Measurements from ENCODE around the gene P2RX7.

P2RX7 gene

DNA sequence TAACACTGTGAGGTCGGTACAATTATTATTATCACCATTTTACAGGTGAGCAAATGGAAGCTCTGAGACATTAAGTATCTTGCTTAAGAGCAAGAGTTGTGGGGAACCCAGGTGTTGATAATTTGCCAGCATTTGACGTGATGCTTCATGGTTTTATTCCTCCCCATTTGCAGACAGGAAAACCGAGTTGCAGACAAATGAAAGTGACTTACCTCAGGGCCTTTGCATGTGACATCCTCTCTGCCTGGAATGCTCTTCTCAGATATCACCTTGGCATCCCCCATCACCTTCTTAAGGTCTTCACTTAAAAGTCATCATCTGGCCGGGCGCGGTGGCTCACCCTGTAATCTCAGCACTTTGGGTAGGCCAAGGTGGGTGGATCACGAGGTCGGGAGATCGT, 21.0 kb upstream of the P2RX7 start:
- TF ChIP-seq, protein P1, sequence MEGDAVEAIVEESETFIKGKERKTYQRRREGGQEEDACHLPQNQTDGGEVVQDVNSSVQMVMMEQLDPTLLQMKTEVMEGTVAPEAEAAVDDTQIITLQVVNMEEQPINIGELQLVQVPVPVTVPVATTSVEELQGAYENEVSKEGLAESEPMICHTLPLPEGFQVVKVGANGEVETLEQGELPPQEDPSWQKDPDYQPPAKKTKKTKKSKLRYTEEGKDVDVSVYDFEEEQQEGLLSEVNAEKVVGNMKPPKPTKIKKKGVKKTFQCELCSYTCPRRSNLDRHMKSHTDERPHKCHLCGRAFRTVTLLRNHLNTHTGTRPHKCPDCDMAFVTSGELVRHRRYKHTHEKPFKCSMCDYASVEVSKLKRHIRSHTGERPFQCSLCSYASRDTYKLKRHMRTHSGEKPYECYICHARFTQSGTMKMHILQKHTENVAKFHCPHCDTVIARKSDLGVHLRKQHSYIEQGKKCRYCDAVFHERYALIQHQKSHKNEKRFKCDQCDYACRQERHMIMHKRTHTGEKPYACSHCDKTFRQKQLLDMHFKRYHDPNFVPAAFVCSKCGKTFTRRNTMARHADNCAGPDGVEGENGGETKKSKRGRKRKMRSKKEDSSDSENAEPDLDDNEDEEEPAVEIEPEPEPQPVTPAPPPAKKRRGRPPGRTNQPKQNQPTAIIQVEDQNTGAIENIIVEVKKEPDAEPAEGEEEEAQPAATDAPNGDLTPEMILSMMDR (IDR thresholded peaks at IDR 0.05; ENCODE audit: low read depth, low read length), result no peak
- no peak overlapping the region for H3K4me3 ChIP-seq (ENCODE audit: low read depth, low read length)

DNA sequence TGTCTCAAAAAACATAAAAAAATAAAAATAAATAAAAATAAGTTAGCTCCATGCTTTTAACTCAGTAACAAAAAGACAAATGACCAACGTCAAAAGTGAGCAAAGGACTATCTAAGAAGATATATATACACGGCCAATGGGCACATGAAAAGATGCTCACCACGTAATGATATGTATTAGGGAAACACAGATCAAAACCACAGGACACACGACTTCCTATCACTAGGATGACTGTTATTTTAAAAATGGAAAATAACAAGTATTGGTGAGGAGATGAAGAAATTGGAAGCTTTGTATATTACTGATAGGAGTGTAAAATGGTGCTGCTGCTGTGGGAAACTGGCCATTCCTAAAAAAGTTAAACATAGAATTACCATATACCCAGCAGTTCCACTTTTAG, 20.2 kb upstream of the P2RX7 start:
- H3K4me3 ChIP-seq (ENCODE audit: low read depth, low read length), result no peak overlapping the region
- TF ChIP-seq, protein P1 (IDR thresholded peaks at IDR 0.05; ENCODE audit: low read depth, low read length), result no peak

DNA sequence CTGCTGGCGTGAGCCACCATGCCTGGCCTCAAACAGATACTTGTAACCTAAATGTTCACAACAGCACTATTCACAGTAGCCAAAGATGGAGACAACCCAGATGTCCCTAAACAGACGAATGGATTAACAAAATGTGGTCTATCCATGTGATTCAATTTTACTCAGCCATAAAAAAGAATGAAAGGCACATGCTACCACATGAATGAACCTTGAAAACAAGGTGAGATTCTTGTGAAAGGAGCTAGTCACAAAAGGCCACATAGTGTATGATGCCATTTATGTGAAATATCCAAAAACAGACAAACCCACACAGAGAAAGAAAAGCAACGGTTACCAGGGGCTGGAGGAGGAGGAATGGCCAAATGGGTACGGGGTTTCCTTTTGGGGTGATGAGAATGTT, 19.6 kb upstream of the P2RX7 start:
- H3K4me3 ChIP-seq (ENCODE audit: low read depth, low read length), result no peak overlapping the region
- TF ChIP-seq, protein P1 (IDR thresholded peaks at IDR 0.05; ENCODE audit: low read depth, low read length), result no peak

DNA sequence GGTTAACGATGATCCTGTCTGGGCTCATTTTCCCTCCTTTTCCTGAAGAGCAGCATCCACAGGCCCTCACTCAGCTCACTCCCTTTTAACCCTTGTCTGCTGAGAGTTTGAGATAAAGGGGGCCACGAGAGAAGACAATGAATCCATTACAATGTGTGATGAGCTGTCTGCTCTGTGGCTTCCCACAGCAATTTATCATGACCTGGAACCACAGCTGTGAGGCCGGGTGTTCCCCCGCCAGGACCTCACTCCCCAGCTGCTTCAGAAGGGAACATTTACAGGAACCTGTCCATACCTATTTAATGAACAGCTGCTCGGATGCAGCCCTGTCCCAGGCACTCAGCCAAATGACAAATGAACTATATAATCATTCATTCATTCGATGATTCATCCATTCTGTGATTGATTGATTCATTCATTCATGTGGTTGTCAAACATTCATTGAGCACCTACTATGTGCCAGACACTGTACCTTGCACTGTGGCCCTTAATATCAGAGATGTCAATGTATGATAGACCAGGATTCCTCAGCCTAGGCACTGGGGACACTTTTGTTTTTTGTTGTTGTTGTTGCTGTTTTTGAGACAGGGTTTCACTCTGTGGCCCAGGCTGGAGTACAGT, 18.5 kb upstream of the P2RX7 start:
- H3K4me3 ChIP-seq (ENCODE audit: low read depth, low read length), result no peak overlapping the region
- TF ChIP-seq, protein P1 (IDR thresholded peaks at IDR 0.05; ENCODE audit: low read depth, low read length), result no peak

DNA sequence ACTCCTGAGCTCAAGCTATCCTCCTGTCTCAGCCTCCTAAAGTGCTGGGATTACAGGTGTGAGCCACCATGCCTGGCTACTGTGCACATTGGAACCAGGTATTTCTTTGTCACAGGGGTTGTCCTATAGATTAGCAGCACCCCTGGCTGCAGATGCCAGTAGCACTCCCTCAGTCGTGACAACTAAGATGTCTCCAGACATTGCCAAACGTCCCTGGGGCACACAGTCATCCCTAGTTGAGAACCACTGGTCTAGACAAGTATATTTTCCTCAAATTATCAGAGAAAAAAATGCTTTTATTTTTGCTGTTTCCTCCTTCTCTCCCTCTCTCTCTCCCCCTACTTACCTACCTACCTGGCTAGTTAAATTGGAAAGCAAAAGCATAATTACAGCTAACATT, 17.9 kb upstream of the P2RX7 start:
- TF ChIP-seq, protein P1 (IDR thresholded peaks at IDR 0.05; ENCODE audit: low read depth, low read length), result no peak
- H3K4me3 ChIP-seq (ENCODE audit: low read depth, low read length), result no peak overlapping the region

DNA sequence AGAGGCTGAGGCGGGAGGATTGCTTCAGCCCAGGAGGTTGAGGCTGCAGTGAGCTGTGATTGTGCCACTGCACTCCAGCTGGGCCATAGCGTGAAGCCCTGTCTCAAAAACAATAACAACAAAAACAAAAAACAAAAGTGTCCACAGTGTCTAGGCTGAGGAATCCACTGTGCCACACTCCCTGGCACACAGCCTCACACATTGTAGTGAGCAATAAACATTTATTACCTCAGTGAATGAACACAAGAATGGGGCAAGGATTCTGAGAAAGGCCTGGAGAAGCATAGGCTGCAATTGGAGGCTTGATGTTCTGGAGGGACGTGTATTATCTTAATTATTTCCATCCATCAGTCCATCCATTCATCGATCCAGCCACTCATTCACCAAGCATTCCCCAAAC, 17.1 kb upstream of the P2RX7 start:
- H3K4me3 ChIP-seq (ENCODE audit: low read depth, low read length), result no peak overlapping the region
- TF ChIP-seq, protein P1 (IDR thresholded peaks at IDR 0.05; ENCODE audit: low read depth, low read length), result no peak

DNA sequence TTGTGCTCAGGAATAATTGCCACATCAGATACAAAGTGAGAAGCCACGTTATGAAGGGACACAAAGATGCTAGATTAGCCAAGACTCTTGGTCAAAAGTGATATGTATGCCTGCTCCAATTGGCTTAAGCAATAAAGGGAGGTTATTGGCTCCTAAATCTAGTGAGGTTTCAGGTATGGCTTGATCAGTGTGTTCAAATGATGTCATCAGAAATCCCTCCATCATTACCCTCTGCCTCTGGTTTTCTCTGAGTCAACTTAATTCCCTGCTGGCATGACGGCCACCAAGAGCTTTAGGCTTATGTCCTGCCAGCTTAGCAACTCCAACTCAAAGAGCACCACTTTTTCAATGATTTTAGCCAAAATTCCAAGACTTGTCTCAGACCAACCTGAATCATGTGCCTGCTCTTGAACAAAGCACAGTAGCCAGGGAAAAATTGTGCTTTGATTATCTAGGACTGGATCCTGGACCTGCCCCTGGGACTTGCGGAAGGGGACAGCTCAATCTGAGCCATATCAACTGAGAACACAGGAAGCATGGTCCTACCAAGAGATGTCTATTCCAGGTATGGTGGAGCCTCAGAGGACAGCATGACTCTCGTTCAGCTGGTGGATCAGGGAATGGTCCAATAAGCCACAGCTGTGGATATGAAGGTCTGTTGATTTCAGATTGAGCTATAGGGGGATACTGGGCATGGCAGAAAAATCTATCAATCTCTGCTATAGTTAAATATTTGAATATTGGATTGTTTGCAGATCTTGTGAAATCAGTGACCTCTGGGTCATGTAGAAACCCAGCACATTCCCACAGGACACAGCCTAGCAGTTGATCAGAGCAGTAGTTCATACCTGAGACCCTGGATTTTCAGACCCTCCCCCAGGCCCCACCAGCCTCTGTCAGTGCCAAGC, 16.1 kb upstream of the P2RX7 start:
- TF ChIP-seq, protein P1 (IDR thresholded peaks at IDR 0.05; ENCODE audit: low read depth, low read length), result no peak
- H3K4me3 ChIP-seq (ENCODE audit: low read depth, low read length), result no peak overlapping the region
